SKM-1 treated with dmso at 0.1 percent for 144 hours (cell line): ENCODE results near the gene RANBP9.
A peak's percentile ranks its signal among the peaks of the same experiment; 100 is the strongest.

Source experiments
- DNase-seq: peaks from one replicate; lab custom pipeline; 2025; ENCODE audit not compliant: unreplicated experiment; lab: John Stamatoyannopoulos, UW

Gene RANBP9

GRCh38 chr6:13655700-13656099 lies 55.9 kb downstream of the RANBP9 start:
- DNase-seq: no peak

- DNase-seq: no peak
These were observed 57.1 kb downstream of the RANBP9 start for GRCh38 chr6:13654496-13654895.

GRCh38 chr6:13653296-13653695 lies 58.3 kb downstream of the RANBP9 start:
- no peak for DNase-seq

GRCh38 chr6:13649393-13649792 lies 62.2 kb downstream of the RANBP9 start:
- no peak for DNase-seq

- no peak for DNase-seq
These were observed 62.8 kb downstream of the RANBP9 start for GRCh38 chr6:13648850-13649249.

- DNase-seq: no peak
These were observed 68.5 kb downstream of the RANBP9 start for GRCh38 chr6:13643125-13643524.

GRCh38 chr6:13641315-13641714 lies 70.3 kb downstream of the RANBP9 start:
- DNase-seq: no peak

GRCh38 chr6:13638626-13639025 lies 73.0 kb downstream of the RANBP9 start:
- DNase-seq: peak; percentile 77

GRCh38 chr6:13638014-13638413 lies 73.6 kb downstream of the RANBP9 start:
- DNase-seq: no peak

GRCh38 chr6:13635948-13636658 lies 75.5 kb downstream of the RANBP9 start:
- peak; percentile 82 for DNase-seq

GRCh38 chr6:13633343-13633742 lies 78.3 kb downstream of the RANBP9 start:
- no peak for DNase-seq

GRCh38 chr6:13630499-13630898 lies 81.1 kb downstream of the RANBP9 start:
- no peak for DNase-seq

GRCh38 chr6:13629459-13630116 lies 82.0 kb downstream of the RANBP9 start:
- no peak for DNase-seq

- peak; percentile 43 for DNase-seq
These were observed 86.8 kb downstream of the RANBP9 start for GRCh38 chr6:13624871-13625288.

- DNase-seq: no peak
These were observed 94.6 kb downstream of the RANBP9 start for GRCh38 chr6:13617066-13617465.

GRCh38 chr6:13615792-13616120 lies 95.9 kb downstream of the RANBP9 start:
- no peak for DNase-seq

GRCh38 chr6:13614926-13615791 lies 96.5 kb downstream of the RANBP9 start, which contains the start of gene NOL7:
Gene NOL7, plus strand, starts transcription at chr6:13615335. Its CDS starts 24 bp downstream, at chr6:13615359.
- DNase-seq: peak; percentile 93

GRCh38 chr6:13614126-13614925 lies 97.3 kb downstream of the RANBP9 start:
- DNase-seq: peak; percentile 37

- DNase-seq: no peak
These were observed 98.5 kb downstream of the RANBP9 start for GRCh38 chr6:13613029-13613594.

- no peak for DNase-seq
These were observed 99.9 kb downstream of the RANBP9 start for GRCh38 chr6:13611715-13612114.

- no peak for DNase-seq
These were observed 106.0 kb downstream of the RANBP9 start for GRCh38 chr6:13605634-13606033.
